Stimulated activated CD8-positive, alpha-beta memory T cell treated with anti-CD3 and anti-CD28 coated beads, Interleukin-7, amount 100 ng/mL, for 1 hour (primary cell): ENCODE measurements around the gene PCID2.

Source experiments
- DNase-seq, 2 donors: peaks; one replicate each; pipeline ENCODE4 v3.0.0-alpha.2; 2020; ENCODE audit warnings: low read depth in 2 of 2

The PCID2 gene

DNA sequence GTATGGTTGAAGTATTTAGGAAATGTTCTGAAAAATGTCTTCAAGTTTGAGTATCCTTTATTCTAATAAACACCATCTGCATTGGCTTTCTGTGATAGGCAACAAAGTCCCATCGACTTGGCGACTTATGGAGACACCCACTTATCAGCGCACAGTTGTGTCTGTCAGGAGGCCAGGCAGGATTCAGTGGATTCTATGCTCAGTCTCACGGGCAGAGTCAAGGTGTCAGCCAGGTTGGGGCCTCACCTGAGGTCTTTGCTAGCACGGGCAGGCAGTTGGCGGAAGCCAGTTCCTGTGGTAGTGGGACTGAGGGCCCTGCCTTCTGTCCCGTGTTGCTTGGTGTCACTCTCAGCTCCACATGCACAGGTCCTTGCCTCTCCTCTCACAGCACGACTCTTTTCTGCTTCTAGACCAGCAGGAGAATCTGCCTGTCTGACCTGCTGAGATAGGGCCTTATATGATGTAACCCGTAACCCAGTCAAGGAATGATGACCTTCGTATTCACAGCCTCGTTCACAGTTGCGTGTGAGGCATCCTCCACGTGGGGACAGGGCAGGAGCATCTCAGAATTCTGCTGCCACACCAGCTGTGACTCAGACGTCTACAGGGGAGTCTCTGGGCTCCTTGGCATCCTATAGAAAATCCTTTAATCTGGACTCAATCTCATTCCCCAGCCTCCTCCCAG, 10.9 kb upstream of the PCID2 start:
- no peak for DNase-seq

DNA sequence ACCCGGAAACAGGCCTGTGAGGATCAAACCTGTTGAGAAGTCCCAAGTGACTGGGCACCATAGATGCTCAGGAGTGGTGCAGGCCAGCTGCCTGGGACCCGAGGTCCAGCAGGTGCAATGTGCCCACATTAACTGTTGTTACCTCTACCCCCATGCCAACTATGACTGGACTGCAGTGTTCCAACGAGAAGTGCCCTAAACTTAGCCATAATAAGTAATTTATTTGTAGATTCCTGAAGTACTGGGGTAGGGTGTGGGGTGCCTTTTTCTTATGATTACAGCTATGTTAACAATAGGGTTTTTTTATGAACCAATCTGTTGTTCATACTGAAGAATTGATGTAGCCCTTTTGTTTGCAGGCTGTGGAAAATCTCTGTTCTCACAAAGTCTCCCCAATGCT, 10.1 kb upstream of the PCID2 start:
- DNase-seq: no peak

DNA sequence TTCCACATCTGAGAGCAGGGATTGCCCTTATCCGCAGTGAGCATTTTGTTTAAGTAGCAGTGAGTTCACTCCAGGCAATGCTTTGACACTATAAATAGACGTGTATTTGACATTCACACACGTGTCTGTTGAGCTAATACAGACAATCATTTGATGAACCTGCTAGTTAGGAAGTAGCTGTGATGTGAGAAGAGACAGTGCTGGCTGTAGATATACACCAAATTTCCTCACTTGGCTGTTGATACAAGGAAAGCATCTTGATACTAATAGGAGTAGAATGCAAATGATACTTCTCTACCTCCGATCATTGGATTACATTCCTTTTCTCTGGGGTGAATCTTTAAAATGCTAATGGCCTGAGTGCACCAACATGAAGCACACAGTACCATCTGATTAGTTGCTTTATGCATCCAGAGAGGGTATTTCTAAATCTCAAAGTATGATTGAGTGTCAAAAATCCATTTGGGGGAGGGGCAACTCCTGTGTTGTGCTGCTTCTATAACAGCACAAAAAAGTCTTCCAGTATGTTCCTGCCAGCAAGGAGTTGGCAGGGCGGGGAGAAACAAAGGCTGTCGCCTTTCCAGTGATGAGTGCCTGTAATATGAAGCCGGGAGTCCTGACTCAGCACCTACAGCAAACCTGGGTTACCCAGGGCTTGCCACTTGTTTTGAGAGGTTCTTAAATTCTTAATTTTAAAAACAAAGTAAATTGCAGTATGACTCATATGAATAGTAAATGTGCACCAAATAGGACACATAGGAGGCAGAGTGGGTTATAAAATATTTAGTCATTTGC, 8.0 kb upstream of the PCID2 start:
- no peak for DNase-seq

GRCh38 chr13:113211774-113212173, 3.3 kb upstream of the PCID2 start:
- no peak for DNase-seq

DNA sequence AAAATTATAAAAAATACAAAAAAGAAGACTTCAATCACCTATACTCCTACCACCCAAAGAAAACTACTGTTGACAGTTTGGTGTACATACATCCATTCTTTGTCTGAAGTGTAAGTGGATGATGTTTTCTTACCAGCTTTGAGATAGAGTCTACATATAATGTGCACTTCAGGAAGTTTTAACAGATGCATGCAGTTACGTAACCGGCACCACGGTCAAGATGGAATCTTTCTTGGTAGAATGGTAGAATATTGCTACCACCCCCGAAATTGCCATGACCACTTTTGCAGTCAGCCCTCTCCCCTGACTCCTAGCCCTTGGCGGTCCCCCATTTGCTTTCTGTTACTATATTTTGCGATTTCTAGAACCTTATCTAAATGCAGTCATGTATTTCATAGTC, 2.4 kb upstream of the PCID2 start:
- DNase-seq: no peak

GRCh38 chr13:113209759-113210421, 1.4 kb upstream of the PCID2 start:
- DNase-seq: peak; percentile 16 to 33

GRCh38 chr13:113209336-113209758, 878 bp upstream of the PCID2 start, which contains the start of gene CUL4A:
Gene CUL4A (plus strand): TSS chr13:113209613. CDS start chr13:113209628, 15 bp downstream.
- DNase-seq: peak; percentile 41 to 50

GRCh38 chr13:113207890-113208420, 514 bp downstream of the PCID2 start:
- DNase-seq: no peak

- DNase-seq: no peak
These were observed 1.0 kb downstream of the PCID2 start for GRCh38 chr13:113207460-113207859.

DNA sequence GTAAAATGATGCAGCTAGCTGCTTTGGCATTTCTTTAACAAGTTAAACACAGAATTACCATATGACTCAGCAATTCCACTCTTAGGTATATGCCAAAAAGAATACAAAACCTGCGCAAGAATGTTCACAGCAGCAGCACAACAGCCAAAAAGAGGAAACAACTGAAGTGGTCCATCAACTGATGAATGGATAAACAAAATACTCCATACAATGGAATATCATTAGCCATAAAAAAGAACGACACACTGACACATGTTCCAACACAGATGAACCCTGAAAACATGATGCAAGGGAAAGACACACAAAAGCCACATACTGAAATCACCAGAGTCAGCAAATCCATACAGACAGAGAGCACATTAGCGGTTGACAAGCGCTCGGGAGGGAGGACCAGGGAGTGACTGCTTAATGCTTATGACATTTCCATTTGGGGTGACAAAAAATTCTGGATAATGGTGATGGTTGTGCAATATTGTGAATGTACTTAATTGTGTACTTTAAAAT, 3.0 kb downstream of the PCID2 start:
- no peak for DNase-seq

GRCh38 chr13:113204378-113204734, 4.1 kb downstream of the PCID2 start:
- no peak for DNase-seq

DNA sequence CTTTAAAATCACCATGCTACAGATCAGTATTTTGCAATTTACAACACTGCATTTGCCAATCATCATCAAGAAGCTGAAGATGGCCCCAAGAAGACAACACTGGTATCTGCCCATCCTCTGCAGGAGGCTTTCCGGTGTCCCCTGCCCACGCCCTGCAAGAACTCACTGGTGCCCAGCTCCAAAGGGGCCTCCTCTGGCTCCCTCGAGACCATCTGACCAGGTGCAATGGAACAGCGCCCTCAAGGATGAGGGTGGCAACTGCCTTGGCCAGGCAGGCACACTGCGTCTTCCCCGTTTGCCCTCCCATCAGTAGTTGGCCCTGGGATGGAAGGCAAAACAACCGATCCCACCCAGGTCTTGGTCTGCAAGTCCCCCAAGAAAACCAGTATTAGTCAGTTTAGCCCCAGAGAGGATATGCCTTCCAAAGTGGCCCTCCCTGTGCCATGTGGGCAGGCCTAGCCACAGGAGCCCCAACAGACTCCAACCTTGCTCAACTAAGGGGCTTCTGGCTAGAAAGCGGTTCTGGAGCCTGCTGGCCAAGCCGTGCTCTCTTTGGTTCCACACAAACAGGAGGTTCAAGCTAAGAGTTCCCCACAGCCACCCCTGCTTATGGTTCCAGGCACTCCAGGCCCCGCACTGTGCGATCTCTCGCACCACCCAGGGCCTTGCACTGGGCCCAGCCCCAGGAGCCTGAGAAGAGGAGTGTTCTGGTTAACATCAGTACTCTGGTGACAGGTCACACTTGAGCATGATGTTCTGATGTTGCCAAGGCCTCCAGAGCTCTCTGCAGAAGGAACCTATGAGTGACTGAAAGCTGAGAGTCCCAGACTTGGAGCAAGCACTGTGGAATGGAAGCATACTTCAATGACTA, 4.7 kb downstream of the PCID2 start:
- no peak for DNase-seq

- DNase-seq: no peak
These were observed 5.6 kb downstream of the PCID2 start for GRCh38 chr13:113202912-113203311.

DNA sequence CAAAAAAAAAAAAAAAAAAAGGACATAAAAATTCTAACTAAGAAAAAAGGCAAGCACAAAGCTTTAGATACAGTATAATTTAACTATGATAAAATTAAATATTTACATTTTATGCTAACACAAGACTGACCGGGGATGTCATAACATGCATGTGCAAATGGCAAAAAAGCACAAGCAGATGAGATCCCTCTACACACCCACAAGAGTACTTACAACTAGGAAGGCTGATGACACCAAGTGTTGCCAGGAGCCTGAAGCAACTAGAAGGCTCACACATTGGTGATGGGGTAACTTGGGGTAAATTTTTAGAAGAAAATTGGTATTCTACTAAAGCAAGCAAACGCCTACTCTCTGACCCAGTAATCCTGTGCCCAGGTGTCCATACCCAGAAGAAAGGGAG, 6.7 kb downstream of the PCID2 start:
- DNase-seq: no peak

DNA sequence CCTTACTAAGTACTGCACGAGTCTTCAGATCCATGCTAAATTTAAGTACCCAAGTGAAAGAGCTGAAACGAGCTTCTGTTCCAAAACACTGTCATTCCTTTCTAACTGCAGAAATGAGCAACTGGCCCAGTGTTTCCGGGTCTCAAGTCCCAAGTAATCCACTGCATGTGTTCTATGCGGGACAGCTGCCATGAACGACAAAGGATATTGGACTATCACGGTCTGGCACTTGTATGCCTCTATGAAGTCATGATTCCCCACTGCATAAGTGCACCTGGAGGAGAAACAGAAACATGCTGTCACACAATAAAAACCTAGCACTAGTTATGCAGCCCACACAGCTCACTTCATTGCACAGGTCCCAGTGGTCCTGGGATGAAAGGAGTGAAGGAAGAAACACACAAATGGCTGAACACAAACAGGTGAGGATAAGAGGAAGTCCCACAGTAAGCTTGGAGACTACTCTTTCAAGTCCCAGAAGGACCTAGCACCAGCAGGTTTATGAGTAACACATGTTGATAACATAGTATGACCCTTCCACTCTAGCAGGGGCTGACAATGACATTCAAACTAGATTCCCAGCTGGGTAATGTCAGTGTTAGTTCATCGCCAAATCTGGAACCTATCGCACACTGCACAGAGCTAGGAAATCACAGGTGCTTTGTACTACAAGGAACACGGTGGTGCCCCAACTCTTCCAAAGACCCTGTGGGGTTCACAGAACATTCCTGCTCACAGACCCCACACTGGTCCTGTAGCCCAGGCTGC, 11.3 kb downstream of the PCID2 start:
- DNase-seq: no peak

GRCh38 chr13:113195360-113195759, 13.1 kb downstream of the PCID2 start:
- DNase-seq: no peak

- DNase-seq: no peak
These were observed 15.6 kb downstream of the PCID2 start for GRCh38 chr13:113192902-113193301.

- no peak for DNase-seq
These were observed 16.2 kb downstream of the PCID2 start for GRCh38 chr13:113192279-113192678.

DNA sequence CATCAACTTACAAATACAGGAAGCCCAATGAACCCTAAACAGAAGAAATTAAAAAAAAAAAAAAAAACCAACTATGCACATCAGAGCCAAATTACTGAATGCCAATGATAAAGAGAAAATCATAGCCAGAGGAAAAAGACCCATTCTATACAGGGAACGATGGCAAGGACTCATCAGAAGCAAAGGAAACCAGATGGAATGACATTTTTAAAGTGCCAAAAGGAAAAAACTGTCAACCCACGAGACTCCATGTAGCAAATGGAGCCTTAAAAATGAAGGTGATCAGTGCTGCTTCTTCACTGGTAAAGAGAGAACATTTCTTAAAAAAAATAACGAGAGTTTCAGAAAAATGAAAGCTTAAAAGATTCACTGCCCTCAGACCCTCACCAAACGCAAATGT, 18.3 kb downstream of the PCID2 start:
- DNase-seq: no peak

DNA sequence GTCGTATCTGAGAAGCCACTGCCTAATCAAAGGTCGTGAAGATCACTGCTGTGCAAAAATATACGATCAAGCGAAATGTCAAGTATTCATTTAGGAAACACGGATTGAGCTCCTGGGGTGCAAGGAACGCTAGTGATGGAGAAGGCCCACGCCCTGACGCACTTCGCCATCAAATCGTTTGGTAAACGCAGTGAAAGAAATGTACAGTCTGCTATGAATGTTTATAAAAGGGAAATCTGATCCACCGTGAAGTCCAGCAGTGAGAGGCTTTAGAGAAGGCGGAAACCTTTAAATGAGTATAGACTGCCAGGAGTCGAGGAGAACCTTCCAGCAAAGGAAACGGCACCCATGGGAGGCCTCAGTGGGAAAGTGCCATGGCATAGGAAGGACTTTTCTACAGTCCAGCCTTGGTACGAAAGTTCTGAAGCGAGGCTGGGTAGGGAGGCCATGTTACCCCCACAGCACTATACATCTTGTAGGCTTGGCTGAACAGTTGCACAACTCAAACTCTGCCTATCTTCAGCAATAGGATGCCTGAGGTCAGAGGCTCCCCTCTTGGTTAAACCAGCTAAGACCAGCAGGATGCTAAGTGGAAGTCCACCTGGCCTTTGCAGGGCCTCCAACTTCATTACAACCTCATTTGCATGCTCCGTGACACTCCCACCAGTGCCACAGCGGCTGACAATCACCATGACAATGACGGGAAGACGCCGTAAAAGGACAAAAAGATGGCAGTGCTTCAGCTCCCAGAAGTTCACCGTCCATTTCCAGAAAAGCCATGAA, 20.4 kb downstream of the PCID2 start:
- no peak for DNase-seq
